ENCODE measurements around the gene DHRSX.
A peak's percentile ranks its signal among the peaks of the same experiment; 100 is the strongest.
"Not testable (repeated sequence)": the region's sequence is repeated elsewhere in the genome, so short reads cannot be mapped to it uniquely, and the experiment has no call there.

Gene DHRSX

GRCh38 chrX:2220829-2221567 lies 279.8 kb downstream of the DHRSX start:
- H3K36me3 ChIP-seq (ENCODE audit: insufficient read depth, low read length): peaks cover 5% of the 10 kb centered on the region; the same call in 1 of the 2 replicates

DNA sequence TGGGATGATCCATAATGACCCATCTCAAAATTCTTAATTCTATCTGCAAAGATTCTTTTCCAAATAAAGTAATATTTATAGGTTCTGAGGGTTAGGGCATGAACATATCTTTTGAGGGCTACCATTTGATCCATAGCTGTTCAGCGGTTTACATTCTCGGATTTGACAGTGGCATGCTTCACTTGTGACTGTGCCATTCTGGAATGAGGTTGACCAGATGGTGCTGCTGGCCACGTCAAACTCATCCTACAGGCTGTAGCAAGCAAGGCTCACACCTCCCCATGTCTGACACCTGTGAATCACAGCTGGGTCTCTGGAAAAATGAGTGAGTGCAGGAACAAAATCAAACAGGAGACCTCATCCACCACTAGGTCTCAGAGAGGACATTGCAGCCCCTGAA lies 280.5 kb downstream of the DHRSX start:
- Histone ChIP-seq H3K9me3 (ENCODE audit: control insufficient read depth, insufficient read depth, low read length) (peaks cover 44% of the 10 kb centered on the region), H3K4me1 (ENCODE audit: insufficient read depth, low read length) (no peaks in the 10 kb centered on the region), H3K9ac (ENCODE audit: low read depth, low read length) (no peak overlapping the region), H3K36me3 (ENCODE audit: insufficient read depth, low read length) (peaks cover 5% of the 10 kb centered on the region; the same call in 1 of the 2 replicates)

More at GRCh38 chrX:2220829-2221567, 279.8 kb downstream of the DHRSX start:
- Histone ChIP-seq H3K9me3 (ENCODE audit: control insufficient read depth, insufficient read depth, low read length) (peaks cover 44% of the 10 kb centered on the region), H3K4me1 (ENCODE audit: insufficient read depth, low read length) (no peaks in the 10 kb centered on the region), H3K9ac (ENCODE audit: low read depth, low read length) (no peak overlapping the region)

DNA sequence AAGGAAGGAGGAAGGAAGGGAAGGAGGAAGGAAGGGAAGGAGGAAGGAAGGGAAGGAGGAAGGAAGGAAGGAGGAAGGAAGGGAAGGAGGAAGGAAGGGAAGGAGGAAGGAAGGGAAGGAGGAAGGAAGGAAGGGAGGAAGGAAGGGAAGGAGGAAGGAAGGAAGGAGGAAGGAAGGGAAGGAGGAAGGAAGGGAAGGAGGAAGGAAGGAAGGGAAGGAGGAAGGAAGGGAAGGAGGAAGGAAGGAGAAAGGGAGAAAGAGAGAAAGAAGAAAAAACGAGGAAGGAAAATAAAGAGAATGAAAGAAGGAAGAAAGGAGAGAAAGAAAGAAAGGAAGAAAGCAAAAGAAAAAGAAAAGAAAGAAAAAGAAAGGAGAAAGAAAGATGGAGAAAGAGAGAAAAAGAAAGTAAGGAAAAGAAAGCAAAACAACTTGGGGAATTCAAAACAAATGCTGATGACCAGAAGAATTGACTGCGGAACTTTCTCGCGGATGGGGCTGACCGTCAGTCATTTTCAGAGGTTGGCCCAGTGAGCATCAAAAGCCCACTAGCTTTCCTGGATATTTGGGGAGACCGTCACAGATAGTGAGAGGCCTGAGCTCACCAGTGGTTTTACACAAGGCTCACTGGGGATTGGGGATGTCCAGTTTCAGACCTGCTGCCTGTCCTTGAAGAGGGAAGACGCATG lies 286.5 kb downstream of the DHRSX start:
- H3K9ac ChIP-seq (ENCODE audit: low read depth, low read length); H3K4me1 ChIP-seq (ENCODE audit: insufficient read depth, low read length); H3K36me3 ChIP-seq (ENCODE audit: insufficient read depth, low read length): not testable (repeated sequence)
- peaks cover 13% of the 10 kb centered on the region for H3K9me3 ChIP-seq (ENCODE audit: control insufficient read depth, insufficient read depth, low read length)

GRCh38 chrX:2211667-2212066 lies 289.1 kb downstream of the DHRSX start:
- not testable (repeated sequence) for H3K9ac ChIP-seq (ENCODE audit: low read depth, low read length); H3K9me3 ChIP-seq (ENCODE audit: control insufficient read depth, insufficient read depth, low read length); H3K36me3 ChIP-seq (ENCODE audit: insufficient read depth, low read length); H3K4me1 ChIP-seq (ENCODE audit: insufficient read depth, low read length)

DNA sequence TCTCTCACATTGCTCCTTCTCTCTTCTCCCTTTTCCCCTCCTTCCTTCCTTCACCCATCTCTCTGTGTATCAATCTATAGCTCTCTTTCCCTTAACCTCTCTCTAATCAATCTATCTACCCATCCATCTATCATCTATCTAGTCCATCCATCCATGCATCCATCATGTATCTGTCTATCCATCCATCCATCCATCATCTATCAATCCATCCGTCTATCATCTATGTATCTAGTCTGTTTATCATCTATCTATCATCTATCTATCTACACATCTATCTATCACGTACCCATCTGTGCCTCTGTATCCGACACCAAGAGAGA lies 307.5 kb downstream of the DHRSX start:
- no peaks in the 10 kb centered on the region; the same call in 1 of the 2 replicates for H3K36me3 ChIP-seq (ENCODE audit: insufficient read depth, low read length)
- no peaks in the 10 kb centered on the region for H3K9me3 ChIP-seq (ENCODE audit: control insufficient read depth, insufficient read depth, low read length)
- no peak overlapping the region for H3K9ac ChIP-seq (ENCODE audit: low read depth, low read length)
- peaks cover 6% of the 10 kb centered on the region; the same call in 1 of the 2 replicates for H3K4me1 ChIP-seq (ENCODE audit: insufficient read depth, low read length)

DNA sequence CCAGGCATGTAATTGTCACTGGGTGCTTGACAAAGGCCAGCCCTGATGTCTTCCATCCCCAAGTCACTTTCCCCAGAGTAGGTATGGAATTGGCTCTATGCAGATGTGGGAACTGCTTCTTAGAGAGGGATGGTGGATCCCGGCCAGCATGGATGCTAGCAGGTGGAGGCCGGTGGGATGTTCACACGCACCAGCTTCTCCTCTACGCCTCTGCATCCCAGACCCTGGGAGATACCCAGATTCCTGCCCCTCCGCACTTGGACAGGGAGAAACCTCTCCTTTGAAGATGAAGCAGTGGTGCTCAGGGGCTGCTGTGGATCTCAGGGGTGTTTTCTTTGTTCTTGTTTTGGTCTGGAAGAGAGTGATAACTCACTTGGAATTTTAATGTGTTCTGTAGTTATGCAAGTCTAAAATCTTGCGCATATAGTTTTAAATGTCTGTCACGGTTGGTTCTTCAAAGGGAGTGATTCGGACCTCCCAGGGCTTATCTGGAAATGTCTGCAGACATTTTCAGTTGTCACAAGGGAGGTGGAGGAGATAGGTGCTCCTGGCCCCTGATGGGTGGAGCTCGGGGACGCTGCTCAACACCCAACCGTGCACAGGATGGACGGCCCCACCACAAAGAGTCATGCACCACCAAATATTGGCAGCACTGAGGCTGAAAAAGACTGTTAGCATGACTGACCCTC lies 308.0 kb downstream of the DHRSX start:
- peaks cover 11% of the 10 kb centered on the region; the same call in 1 of the 2 replicates for H3K4me1 ChIP-seq (ENCODE audit: insufficient read depth, low read length)
- no peak overlapping the region for H3K9ac ChIP-seq (ENCODE audit: low read depth, low read length)
- no peaks in the 10 kb centered on the region; the same call in 1 of the 2 replicates for H3K36me3 ChIP-seq (ENCODE audit: insufficient read depth, low read length)
- H3K9me3 ChIP-seq (ENCODE audit: control insufficient read depth, insufficient read depth, low read length): no peaks in the 10 kb centered on the region

DNA sequence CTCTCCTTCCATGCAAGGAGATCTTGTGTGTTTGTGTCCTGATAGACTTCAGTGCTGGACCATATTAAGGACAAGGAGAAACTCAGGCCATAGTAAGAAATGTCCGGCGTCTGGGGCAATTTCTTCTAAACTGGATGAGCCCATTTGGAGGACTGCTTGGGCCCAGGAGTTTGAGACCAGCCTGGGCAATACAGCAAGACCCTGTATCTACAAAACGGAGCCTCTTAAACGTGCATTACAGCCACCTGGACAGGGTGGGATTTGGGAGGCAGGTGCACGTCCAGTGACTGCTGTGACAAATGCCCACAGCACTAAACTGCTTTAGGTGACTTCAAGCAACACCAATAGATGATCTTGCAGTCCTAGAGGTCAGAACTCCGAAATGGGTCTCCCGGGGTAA lies 311.9 kb downstream of the DHRSX start:
- Histone ChIP-seq H3K9me3 (ENCODE audit: control insufficient read depth, insufficient read depth, low read length) (no peaks in the 10 kb centered on the region; the same call in 1 of the 2 replicates), H3K9ac (ENCODE audit: low read depth, low read length) (peak overlapping the region; percentile 39; the same call in 1 of the 2 replicates), H3K4me1 (ENCODE audit: insufficient read depth, low read length) (peaks cover 14% of the 10 kb centered on the region; the same call in 1 of the 2 replicates), H3K36me3 (ENCODE audit: insufficient read depth, low read length) (no peaks in the 10 kb centered on the region)

GRCh38 chrX:2188330-2188792 lies 312.4 kb downstream of the DHRSX start:
- H3K9me3 ChIP-seq (ENCODE audit: control insufficient read depth, insufficient read depth, low read length): no peaks in the 10 kb centered on the region; the same call in 1 of the 2 replicates
- peaks cover 18% of the 10 kb centered on the region; the same call in 1 of the 2 replicates for H3K4me1 ChIP-seq (ENCODE audit: insufficient read depth, low read length)
- no peaks in the 10 kb centered on the region for H3K36me3 ChIP-seq (ENCODE audit: insufficient read depth, low read length)
- peak overlapping the region; percentile 39; the same call in 1 of the 2 replicates for H3K9ac ChIP-seq (ENCODE audit: low read depth, low read length)

GRCh38 chrX:2187352-2188115 lies 313.2 kb downstream of the DHRSX start:
- Histone ChIP-seq H3K9me3 (ENCODE audit: control insufficient read depth, insufficient read depth, low read length) (no peaks in the 10 kb centered on the region; the same call in 1 of the 2 replicates), H3K4me1 (ENCODE audit: insufficient read depth, low read length) (peaks cover 21% of the 10 kb centered on the region; the same call in 1 of the 2 replicates), H3K9ac (ENCODE audit: low read depth, low read length) (no peak overlapping the region; the same call in 1 of the 2 replicates), H3K36me3 (ENCODE audit: insufficient read depth, low read length) (no peaks in the 10 kb centered on the region)

DNA sequence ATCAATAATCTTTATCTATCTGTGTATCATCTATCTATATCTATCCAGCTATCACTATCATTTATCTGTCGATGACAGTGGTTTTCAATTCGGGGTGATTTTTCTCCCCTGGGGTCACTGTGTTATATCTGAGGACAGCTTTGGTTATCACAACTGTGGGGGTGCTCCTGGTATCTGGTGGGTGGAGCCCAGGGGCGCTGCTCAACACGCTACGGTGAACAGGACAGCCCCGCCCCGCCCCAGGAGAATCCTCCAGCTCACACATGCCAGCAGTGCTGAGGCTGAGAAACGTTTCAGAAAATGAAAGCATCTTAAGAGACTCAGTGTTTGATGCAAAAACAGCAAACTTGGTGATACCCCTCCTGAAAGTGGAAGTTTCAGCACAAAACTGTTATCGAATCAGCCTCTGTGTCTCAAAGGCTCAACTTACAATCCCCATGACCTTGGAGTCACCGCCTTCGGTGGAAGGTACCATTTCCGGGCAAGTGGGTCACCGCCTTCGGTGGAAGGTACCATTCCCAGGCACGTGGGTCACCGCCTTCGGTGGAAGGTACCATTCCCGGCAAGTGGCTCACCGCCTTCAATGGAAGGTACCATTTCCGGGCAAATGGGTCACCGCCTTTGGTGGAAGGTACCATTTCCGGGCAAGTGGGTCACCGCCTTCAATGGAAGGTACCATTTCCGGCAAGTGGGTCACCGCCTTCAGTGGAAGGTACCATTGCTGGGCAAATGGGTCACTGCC lies 315.3 kb downstream of the DHRSX start:
- peaks cover 18% of the 10 kb centered on the region; the same call in 1 of the 2 replicates for H3K4me1 ChIP-seq (ENCODE audit: insufficient read depth, low read length)
- no peaks in the 10 kb centered on the region; the same call in 1 of the 2 replicates for H3K9me3 ChIP-seq (ENCODE audit: control insufficient read depth, insufficient read depth, low read length)
- no peak overlapping the region for H3K9ac ChIP-seq (ENCODE audit: low read depth, low read length)
- H3K36me3 ChIP-seq (ENCODE audit: insufficient read depth, low read length): no peaks in the 10 kb centered on the region

GRCh38 chrX:2184089-2184488 lies 316.7 kb downstream of the DHRSX start:
- Histone ChIP-seq H3K9me3 (ENCODE audit: control insufficient read depth, insufficient read depth, low read length) (no peaks in the 10 kb centered on the region; the same call in 1 of the 2 replicates), H3K36me3 (ENCODE audit: insufficient read depth, low read length) (no peaks in the 10 kb centered on the region), H3K9ac (ENCODE audit: low read depth, low read length) (no peak overlapping the region), H3K4me1 (ENCODE audit: insufficient read depth, low read length) (peaks cover 18% of the 10 kb centered on the region; the same call in 1 of the 2 replicates)

GRCh38 chrX:2183193-2183725 lies 317.5 kb downstream of the DHRSX start:
- Histone ChIP-seq H3K9ac (ENCODE audit: low read depth, low read length) (no peak overlapping the region), H3K4me1 (ENCODE audit: insufficient read depth, low read length) (peaks cover 17% of the 10 kb centered on the region; the same call in 1 of the 2 replicates), H3K36me3 (ENCODE audit: insufficient read depth, low read length) (no peaks in the 10 kb centered on the region), H3K9me3 (ENCODE audit: control insufficient read depth, insufficient read depth, low read length) (no peaks in the 10 kb centered on the region; the same call in 1 of the 2 replicates)

- Histone ChIP-seq H3K9ac (ENCODE audit: low read depth, low read length) (no peak overlapping the region), H3K4me1 (ENCODE audit: insufficient read depth, low read length) (no peaks in the 10 kb centered on the region), H3K9me3 (ENCODE audit: control insufficient read depth, insufficient read depth, low read length) (no peaks in the 10 kb centered on the region), H3K36me3 (ENCODE audit: insufficient read depth, low read length) (no peaks in the 10 kb centered on the region)
These were observed 323.2 kb downstream of the DHRSX start for GRCh38 chrX:2177541-2177940.

Data from ES-I3 (cell line).